Jurkat, Clone E6-1 (cell line): ENCODE data around the gene MYO18A.

Experiments used
- DNase-seq: peaks from one replicate; pipeline ENCODE4 v3.0.0-alpha.2; 2011; ENCODE audit warnings: low read depth, low spot score
- H3K4me3 ChIP-seq: 2 replicates; pipeline ENCODE4 v1.5.1; 2011; ENCODE audit warnings: mild to moderate bottlenecking, low read length, control low read depth, moderate library complexity

The MYO18A gene

DNA sequence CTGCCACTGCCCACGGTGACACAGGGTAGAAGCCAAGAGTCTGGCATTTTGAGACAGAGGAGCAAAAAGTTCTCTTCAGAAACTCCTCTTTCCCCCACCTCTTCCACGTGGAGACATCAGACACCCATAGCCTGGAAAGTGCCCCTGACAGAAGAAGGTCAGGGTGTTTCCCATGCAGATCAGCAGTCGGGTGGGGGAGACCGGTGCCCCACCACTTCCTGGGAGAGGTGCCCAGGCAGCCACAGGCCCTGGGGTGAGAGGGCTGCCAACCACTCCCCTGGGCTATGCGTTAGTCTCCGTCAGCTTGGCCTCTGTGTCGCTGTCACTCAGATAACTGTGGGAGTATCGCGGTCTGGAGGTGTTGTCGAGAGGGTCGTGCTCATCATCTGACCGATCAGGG, 105.7 kb downstream of the MYO18A start:
- no peak for DNase-seq
- no peak overlapping the region for H3K4me3 ChIP-seq

DNA sequence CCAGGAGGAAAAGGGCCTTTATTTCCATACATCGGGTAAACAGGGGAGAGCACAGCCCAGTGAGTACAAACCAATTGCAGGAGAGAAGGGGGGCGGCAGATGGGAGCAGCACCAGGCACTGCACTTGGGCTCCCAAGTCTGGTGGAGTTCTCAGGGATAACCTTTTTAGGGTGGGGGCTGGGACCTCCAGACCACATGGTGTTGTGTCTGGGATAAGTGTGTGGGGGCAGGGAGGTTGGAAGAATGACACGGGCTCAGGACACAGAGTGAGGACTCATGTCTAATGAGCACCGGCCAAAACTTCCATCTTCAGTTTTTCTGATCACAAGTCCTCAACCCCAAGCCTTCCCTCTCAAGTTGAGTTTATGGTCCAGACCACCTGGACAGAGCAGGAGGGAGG, 106.7 kb downstream of the MYO18A start:
- no peak overlapping the region for H3K4me3 ChIP-seq
- no peak for DNase-seq

DNA sequence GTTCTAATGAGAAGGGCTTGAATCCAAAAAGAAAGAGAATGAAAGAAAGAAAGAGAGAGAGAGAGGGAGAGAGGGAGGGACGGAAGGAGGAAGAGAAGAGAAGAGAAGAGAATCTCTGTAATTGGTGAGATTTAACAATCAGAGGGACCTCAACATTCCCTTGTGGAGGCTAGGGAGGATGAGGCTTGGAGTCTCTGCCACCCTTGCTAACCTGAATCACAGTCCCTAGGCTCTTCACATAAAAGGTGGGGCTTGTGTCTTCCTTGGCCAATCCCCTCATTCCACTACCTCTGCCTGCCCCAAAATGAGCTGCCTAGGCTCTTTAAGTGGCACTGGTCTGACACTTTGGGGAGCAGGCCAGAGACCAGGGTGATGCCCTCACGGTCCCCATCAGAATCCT, 107.2 kb downstream of the MYO18A start:
- no peak for DNase-seq

DNA sequence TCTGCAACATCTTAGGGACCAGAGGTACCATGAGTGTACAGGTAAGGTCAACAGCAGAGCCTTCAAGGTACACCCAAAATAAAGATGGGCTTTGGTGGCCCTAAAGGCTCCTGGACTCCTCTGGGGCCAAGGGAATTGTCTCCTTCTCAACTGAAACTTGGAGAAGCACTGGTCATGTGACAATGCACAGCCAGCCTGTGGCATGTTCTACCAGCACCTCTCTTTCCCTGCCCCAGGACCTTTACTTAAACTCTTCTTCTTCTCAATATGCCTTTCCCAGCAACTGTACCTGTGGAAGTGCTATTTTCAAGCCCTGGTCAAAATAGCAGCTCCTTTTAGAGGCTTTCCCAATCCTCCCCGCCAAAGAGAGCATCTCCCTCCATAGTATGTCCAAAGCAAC, 108.9 kb downstream of the MYO18A start:
- no peak for DNase-seq
- no peak overlapping the region for H3K4me3 ChIP-seq

More for the DNA sequence above, 107.2 kb downstream of the MYO18A start:
- H3K4me3 ChIP-seq, result no peak overlapping the region

DNA sequence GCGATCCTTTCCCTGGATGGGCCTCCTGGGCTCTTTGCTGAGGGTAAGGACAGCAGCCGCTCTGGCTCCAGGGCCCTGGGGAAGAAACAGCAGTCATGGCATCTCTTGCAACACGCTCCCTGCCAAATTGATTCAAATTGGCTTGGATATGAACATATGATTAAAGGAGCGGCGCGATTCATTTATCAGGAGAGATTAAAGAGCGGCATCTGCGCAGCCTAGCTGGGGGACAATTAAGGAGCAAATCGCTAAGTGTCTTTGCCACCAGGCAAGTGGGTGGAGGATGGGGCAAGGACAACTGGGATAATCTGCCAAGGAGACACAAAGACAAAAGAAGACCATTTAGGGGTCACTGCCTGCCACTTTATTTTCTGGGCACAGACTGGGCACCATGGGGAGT, 109.4 kb downstream of the MYO18A start:
- DNase-seq, result no peak
- no peak overlapping the region for H3K4me3 ChIP-seq

DNA sequence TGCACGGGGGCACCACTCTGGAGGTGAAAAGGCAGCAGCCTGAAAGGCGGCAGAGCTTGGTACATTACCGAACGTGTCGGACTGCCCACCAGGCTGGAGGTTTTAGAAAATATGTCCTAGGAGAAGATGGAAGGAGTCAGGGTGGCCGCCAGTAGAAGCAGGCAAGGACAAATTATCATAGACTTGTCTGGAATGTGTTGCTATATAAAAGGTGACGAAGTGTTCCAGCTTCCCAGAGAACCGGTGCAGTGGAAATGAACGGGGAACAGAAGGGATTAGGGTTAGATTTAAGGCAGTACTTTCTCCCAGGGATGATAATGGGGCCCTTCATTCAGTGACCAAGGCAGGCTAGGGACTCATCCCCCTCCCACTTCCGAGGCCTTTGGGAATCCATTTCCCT, 109.9 kb downstream of the MYO18A start:
- no peak overlapping the region for H3K4me3 ChIP-seq
- DNase-seq, result no peak

DNA sequence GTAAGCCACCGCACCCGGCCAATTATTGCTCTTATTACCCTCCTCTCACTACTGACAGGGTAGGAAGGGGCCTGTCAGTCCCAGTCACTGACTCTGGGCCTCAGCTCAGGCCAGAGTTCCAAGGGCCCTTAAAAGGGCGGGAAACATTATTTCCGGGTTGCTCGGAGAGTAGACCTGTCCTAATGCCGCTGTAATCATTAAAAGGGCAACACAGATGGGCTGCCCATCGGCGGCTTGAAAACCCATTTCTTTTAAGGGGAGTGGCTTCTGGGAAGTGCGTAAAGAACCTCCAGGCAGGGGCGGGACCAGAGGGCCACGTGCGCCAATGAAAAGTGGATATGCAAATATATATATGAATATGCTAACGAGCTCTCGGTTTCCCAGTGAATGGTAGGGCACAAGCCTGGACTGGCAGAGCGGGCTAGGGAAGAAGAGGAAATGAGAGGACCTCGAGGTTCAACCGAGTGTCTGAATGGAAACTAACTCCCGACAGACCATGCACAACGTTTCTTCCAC, 110.6 kb downstream of the MYO18A start:
- no peak for DNase-seq
- H3K4me3 ChIP-seq, result no peak overlapping the region

DNA sequence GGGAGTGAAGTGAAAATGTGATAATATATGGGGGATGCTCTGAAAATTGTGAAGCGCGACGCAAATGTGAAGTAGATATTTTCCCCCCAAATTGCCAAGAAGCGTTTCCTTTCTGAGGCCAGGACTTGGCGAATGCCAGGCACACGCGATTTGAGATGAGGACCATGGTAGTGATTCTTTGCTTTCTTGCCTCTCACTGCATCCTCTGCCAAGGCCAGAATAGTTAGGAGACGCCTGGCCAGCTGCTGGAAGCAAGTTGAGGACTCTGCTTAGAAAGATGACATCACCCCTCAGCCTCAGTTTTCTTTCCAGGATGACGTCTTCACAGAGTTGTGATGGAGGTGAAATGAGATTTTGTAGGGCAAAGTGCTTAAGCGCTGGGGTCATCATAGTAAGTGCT, 111.4 kb downstream of the MYO18A start:
- no peak for DNase-seq
- H3K4me3 ChIP-seq, result no peak overlapping the region

DNA sequence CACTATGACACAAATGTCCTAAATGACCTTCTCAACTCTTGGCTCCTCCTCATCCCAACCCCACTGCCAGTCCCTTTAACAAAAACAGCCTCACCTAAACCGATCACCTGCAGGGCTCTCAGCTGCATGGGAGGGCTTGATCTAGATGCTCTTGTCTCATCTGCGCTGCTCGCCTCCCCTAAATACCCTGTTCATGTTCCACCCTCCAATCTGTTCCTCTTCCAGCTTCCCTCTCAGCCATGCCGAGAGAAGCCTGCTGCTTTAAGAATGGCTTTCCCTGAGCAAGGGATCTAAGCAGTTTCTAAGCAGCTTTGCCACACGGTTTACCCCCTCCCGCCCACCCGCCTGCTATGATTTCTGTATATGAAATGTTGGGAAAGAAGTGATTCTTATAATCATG, 113.6 kb downstream of the MYO18A start:
- no peak overlapping the region for H3K4me3 ChIP-seq
- no peak for DNase-seq

DNA sequence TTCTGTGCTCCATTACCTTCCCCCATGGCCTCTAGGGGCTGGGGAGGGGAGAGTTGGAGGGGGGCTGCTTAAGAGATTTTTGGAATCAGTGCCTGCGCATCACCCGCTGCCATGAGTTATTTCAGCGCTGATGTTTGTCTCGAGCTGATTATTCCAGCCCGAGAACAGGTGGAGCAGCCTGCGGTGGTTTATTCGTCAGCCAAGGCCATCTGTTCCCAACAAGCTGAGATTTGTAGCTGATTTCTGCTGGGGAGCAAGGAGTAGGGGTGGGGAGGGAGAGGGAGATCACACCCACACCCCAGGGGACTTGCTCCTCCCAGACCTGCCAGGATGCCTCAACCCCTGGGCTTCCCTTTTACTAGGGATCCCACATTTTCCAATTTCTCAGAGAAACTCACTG, 114.2 kb downstream of the MYO18A start:
- no peak overlapping the region for H3K4me3 ChIP-seq
- DNase-seq, result no peak

DNA sequence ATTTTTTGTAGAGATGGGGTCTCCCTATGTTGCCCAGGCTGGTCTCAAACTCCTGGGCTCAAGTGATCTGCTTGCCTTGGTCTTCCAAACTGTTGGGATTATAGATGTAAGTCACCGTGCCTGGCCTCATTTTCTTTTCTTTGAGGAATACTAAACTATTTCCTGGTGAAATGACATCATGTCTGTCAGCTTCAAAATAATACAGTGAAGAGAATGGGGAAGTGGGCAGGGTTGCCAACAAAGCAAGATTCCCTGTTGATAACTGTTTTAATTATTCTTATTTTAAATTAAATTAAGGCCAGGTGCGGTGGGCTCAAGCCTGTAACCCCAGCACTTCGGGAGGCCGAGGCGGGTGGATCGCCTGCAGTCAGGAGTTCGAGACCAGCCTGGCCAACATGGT, 116.2 kb downstream of the MYO18A start:
- H3K4me3 ChIP-seq, result no peak overlapping the region
- no peak for DNase-seq

DNA sequence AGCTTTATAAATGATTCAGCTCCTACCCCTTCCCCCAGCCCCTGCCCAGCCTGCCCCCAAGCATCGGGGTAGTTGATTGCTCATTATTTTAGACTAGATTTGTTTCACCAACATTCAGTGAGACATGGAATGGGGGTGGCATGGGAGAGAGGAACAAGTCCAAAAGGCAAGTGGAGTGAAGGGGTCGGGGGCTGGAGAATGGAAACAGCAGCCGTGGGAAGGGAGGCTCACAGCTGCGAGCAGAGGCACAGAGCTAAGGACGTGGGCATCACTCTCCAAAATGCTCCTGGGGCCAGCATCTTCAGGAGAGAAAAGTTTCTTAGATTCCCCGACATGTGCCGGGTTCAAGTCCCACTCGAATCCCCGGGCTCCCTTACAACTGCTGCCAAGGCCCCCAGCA, 118.0 kb downstream of the MYO18A start:
- no peak for DNase-seq
- H3K4me3 ChIP-seq, result no peak overlapping the region

DNA sequence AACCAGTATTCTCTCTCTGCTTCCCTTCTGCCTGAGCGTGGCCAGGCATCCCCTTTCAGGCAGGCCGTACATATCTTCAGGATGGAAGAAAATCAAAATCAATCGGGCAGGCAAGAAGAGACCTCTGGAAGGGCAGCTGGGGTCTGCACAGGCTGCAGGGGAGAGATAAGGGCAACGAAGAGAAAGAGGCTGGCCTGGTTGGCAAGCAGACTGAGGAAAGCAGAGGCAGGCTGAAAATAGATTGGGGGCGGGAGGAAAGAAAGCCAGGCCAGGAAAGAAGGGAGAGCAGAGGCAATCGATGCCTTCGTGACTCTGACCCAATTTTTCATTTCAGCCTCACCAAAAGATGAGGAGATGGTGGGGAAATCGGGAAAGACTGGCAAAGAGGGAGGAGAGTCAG, 119.2 kb downstream of the MYO18A start:
- H3K4me3 ChIP-seq, result no peak overlapping the region
- DNase-seq, result no peak

DNA sequence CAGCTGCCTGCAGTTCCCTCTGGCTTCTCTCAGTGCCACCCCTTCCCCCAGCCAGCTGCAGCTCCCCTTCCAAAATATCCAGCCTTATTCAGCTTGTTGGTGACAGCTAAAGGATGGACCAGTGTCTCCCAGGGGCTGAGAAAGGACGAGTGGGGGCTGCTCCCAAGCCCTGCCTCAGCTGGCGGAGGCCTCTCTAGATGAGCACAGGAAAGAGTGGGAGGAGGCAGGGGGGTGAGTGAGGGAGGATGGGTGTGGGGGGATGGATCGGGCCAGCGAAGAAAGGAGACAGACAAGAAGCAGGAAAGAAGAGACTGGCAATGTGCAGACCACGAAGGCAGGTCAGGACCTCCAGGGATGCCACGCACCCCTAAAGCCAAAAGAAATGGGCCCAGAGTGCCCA, 119.7 kb downstream of the MYO18A start:
- no peak overlapping the region for H3K4me3 ChIP-seq
- no peak for DNase-seq

DNA sequence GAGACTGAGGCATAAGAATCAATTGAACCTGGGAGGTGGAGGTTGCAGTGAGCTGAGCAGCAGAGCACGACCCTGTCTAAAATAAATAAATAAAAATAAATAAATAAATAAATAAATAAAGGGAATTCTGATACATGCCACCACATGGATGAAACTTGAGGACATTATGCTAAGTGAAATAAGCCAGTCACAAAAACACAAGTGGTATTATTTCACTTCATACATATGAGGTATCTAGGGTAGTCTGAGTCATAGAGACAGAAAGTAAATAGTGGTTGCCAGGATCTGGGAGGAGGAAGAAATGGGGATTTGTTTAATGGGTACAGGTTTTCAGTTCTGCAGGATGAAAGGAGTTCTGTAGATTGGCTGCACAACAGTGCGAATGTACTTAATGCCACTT, 120.9 kb downstream of the MYO18A start:
- H3K4me3 ChIP-seq, result no peak overlapping the region
- no peak for DNase-seq

DNA sequence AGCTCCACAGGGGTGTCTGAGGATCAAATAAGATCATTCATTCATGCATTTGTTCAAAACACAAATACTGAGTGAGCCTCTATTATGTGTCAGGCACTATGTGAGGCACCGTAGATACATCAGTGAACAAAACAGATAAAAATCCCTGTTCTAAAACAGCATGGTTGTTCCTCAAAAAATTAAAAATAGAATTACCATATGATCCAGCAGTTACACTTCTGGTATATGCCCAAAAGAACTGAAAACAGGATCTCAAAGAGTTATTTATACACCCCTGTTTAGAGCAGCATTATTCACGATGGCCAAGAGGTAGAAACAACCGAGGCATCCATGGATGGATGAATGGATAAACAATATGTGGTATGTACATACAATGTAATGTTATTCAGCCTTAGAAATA, 121.8 kb downstream of the MYO18A start:
- H3K4me3 ChIP-seq, result no peak overlapping the region
- DNase-seq, result no peak

DNA sequence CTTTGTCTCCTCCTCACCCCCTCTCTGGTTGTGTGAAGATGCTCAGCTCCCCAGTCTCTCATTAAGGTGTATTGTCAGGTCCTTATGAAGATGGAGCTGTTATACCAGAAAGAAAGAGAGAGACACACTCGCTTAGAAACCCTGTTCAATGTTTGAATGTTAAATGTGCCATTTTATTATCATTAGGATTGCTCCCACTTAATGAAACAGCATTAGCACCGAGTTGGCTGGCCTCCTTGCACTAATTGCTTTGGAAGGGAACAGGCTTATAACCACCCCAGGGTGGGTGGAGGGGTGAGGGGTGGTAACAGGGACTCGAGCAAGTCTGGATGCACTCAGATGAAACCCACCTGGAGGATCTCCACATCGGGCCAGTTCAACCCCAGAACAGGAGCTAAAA, 122.8 kb downstream of the MYO18A start:
- no peak for DNase-seq

DNA sequence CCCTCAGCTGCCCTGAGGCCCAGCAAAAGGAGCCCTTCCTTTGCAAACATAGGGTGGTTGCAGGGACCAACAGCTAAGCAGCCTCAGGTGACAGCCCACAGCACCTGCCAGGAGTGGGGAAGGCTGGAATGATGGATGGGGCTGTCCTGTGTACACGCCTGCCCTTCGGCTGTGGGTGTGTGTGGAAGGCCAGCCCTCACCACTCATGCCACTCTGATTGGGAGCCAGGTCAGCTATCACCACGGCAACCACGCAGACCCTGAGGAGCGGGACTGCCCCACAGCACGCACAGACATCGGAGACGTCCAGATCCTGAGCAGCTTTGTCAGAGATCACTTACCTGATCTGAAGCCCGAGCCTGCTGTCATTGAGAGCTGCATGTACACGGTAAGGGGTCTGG, 125.4 kb downstream of the MYO18A start:
- H3K4me3 ChIP-seq, result no peak overlapping the region
- no peak for DNase-seq

More for the DNA sequence above, 122.8 kb downstream of the MYO18A start:
- H3K4me3 ChIP-seq, result no peak overlapping the region

DNA sequence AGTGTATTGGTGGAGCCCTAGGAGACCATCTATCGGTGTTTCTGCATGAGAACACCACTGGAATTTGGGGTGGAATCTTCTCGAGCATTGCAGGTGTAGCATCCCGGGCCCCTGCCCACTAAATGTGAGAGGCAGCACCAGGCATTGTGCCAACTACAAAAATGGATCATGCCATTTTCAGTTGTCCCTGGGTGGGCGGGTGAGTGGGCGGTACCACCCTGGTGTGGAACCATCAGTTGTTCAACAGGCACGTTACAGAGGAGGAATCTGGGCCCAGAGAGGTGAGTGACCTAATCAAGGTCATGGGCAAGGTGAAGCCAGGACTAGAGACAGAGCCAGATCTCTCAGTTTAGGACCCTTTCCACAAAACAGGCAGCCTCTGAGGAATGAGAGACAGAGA, 128.5 kb downstream of the MYO18A start:
- DNase-seq, result no peak
- H3K4me3 ChIP-seq, result no peak overlapping the region

DNA sequence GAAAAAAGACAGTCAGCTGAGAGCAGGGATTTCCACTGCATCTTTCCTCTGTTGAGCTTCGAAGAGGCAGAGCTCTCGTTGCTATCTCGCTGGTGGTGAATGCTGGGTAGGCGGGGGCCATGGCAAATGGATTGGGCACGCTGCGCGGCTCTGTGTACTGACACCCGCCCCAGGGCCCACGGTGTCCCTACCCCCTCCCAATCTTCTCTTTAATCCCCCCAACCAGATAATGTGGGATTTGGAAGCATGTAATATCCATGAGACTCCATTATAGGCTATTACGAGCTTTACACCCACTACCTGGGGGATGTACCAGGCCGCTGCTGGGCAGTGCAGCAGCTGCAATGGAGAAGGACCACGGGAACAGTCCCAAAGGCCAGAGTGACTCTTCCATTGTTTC, 129.0 kb downstream of the MYO18A start:
- DNase-seq, result no peak
- no peak overlapping the region for H3K4me3 ChIP-seq

DNA sequence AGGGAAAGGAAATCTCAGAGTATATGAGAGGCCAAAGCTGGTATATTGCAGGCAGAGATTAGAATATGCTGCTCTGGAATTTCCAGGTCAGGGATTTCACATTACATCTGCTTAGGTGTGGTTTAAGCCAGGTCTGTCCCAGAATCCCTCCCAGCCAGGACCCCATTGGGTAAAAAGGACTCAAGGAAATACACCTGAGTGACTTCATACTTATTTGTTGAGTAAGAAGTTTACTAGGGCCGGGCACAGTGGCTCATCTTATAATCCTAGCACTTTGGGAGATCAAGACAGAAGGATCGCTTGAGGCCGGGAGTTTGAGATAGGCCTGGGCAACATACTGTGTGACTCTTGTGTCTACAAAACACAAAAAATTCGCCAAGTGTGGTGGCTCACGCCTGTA, 130.0 kb downstream of the MYO18A start:
- no peak for DNase-seq
- H3K4me3 ChIP-seq, result no peak overlapping the region

DNA sequence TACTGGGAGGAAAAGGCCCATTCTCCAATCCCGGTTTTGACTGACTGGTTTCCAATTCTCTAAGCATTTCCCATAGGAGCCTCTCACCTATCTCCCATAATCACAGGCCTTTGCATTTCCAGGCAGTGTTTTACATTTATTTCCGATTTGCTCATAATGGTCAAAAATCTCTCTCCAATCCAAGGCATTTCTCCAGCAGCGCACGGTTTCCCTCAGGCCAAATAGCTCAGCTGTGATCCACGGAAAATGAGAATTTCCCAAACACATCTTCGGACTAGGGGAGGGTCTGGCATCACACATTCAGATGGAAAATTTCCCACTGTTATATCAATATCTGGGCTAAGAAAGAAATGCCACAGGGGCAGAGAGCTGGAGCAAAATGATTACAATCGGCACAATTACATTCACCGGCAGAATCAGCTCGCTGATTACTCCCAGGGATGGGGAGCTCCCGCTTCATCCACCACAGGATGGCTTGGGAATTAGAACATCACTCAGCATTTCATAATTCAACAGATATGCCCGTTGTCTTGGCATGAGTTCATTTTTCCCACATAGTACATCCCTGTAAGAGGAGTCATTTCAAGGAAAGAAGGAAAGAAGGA, 130.6 kb downstream of the MYO18A start:
- DNase-seq, result no peak
- no peak overlapping the region for H3K4me3 ChIP-seq
